ENCODE data around the gene ZFY. TPM values are rescaled to one million over a fixed set of nuclear protein-coding genes. Genes with fewer than 3 reads are reported as not detected.

ZFY gene
- total RNA-seq (10 to 100 TPM in 1 of 2 donors, not detected in 1; 15.4 TPM), polyA plus RNA-seq (1 to 10 TPM in 1 of 2 donors, not detected in 1; 2.6 TPM)

DNA sequence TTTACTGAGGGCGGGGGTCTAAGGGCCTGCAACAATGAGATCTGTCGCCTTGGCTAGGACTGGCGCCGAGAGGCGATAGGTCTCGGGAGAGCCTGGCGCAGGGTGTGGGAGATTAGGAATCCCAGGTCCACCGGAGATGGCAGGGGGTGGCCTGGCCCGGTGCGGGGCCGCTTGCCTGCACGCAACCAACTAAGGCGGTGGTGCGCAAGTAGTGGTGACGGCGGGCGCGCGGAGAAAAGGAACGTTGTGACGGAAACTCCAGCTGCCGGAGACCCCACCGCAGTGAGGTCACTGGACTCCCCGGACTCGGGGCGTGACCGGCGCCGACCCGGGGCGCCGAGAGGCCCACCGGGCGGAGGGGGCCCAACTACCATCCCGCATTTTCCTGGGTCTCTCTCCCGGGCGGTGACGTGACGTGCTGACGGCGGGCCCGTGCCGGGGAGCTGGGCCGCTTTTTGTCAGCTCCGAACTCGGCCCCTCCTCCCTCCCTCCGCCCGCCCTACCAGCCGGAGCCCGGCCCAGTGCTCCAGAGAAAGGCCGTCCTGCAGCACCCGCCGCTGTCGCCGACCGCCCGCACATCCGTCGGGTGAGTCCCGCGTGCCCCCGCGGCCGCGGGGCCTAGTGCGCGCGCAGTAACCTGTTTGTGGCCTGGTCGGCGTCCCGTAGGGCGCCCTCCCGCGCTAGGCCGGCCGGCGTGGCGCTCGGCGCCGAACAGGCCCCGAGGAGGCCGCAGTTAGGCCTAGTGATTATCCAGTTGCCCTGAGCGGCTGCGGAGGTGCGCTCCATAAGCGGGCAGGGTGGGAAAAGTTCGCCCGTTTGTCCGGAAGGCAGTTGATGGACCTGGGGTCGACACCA, at the start of gene ZFY:
Gene ZFY (plus strand): TSS at position 521 of the 855 bp plus-strand sequence. CDS start 18,556 bp downstream, outside the sequence.
- H3K4me3 ChIP-seq (ENCODE audit: low read depth in 1 of 3, low read length in 3 of 3) = peak within 1 kb of the TSS in 2 of 3 donors; percentile 51 to 65
- H3K27ac ChIP-seq (ENCODE audit: low read depth in 1 of 2, low read length in 2 of 2) = peak within 1 kb of the TSS in 1 of 2 donors; percentile 94
- TF ChIP-seq TAF1 (conservative IDR thresholded peaks at IDR 0.05) (no peak), FOXA1 (IDR thresholded peaks at IDR 0.05) (no peak), SP1 (IDR thresholded peaks at IDR 0.05) (no peak), JUND (IDR thresholded peaks at IDR 0.05) (no peak), FOXA2 (IDR thresholded peaks at IDR 0.05) (no peak), YY1 (IDR thresholded peaks at IDR 0.05) (no peak), NR2F2 (IDR thresholded peaks at IDR 0.05) (no peak), HNF4A (conservative IDR thresholded peaks at IDR 0.05) (no peak), RXRA (IDR thresholded peaks at IDR 0.05) (no peak), GABPA (IDR thresholded peaks at IDR 0.05 in 1 of 2, conservative IDR thresholded peaks at IDR 0.05 in 1 of 2) (no peak), EGR1 (IDR thresholded peaks at IDR 0.05; ENCODE audit: low read depth in 2 of 2) (no peak)
- TF ChIP-seq, protein P1, sequence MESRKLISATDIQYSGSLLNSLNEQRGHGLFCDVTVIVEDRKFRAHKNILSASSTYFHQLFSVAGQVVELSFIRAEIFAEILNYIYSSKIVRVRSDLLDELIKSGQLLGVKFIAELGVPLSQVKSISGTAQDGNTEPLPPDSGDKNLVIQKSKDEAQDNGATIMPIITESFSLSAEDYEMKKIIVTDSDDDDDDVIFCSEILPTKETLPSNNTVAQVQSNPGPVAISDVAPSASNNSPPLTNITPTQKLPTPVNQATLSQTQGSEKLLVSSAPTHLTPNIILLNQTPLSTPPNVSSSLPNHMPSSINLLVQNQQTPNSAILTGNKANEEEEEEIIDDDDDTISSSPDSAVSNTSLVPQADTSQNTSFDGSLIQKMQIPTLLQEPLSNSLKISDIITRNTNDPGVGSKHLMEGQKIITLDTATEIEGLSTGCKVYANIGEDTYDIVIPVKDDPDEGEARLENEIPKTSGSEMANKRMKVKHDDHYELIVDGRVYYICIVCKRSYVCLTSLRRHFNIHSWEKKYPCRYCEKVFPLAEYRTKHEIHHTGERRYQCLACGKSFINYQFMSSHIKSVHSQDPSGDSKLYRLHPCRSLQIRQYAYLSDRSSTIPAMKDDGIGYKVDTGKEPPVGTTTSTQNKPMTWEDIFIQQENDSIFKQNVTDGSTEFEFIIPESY (IDR thresholded peaks at IDR 0.05) = no peak
- TF ChIP-seq, protein P2, sequence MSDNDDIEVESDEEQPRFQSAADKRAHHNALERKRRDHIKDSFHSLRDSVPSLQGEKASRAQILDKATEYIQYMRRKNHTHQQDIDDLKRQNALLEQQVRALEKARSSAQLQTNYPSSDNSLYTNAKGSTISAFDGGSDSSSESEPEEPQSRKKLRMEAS (IDR thresholded peaks at IDR 0.05) = no peak
- TF ChIP-seq, protein P3, sequence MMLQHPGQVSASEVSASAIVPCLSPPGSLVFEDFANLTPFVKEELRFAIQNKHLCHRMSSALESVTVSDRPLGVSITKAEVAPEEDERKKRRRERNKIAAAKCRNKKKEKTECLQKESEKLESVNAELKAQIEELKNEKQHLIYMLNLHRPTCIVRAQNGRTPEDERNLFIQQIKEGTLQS (IDR thresholded peaks at IDR 0.05) = no peak
- no peaks in the 10 kb centered on the region for H3K9me3 ChIP-seq (ENCODE audit: control insufficient read depth in 4 of 4, low read length in 3 of 4)
- WGBS = under 1% methylated on average over 91 of the region's 91 CpGs
- peaks cover 0 to 3% (median 0%) of the 10 kb centered on the region in 4 donors for H3K4me1 ChIP-seq (ENCODE audit: control insufficient read depth in 4 of 4, insufficient read depth in 4 of 4, low read length in 3 of 4)
- peaks cover 0 to 2% (median 0%) of the 10 kb centered on the region in 4 donors for H3K36me3 ChIP-seq (ENCODE audit: control insufficient read depth in 4 of 4, insufficient read depth in 3 of 4, low read depth in 1 of 4, low read length in 3 of 4)
- peak within 1 kb of the TSS in 1 of 2 donors; percentile 86 for H3K9ac ChIP-seq (ENCODE audit: low read depth in 1 of 2, low read length in 2 of 2)
- no peaks in the 10 kb centered on the region for H3K27me3 ChIP-seq (ENCODE audit: control insufficient read depth in 4 of 4, insufficient read depth in 4 of 4, low read length in 3 of 4)
- DNase-seq (ENCODE audit: low spot score) = peak; percentile 75

DNA sequence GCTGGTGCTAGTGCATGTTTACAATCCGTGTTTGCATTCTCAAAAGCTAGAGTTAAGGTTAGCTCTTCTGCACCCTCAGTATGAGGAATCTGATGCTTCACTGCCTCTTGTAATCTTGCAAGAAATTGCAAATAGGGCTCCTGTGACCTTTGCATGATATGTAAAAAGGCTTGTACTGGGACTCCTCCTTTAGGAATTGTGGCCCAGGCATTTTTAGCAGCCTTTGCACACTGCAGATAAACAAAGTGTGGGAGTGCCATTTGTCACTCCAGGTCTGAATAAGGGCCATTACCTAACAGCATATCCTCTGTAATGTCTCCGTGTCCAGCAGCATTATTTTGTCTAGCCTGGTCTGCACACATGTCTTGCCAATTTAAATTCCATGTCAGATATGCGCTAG, 49.3 kb upstream of the ZFY start:
- DNase-seq (ENCODE audit: low spot score) = no peak
- 58% methylated on average over 3 of the region's 3 CpGs for WGBS

More for the DNA sequence above, 49.3 kb upstream of the ZFY start:
- no peaks in the 10 kb centered on the region for H3K36me3 ChIP-seq (ENCODE audit: control insufficient read depth in 4 of 4, insufficient read depth in 3 of 4, low read depth in 1 of 4, low read length in 3 of 4)
- H3K27ac ChIP-seq (ENCODE audit: low read depth in 1 of 2, low read length in 2 of 2) = no peak overlapping the region
- TF ChIP-seq, protein P3 (IDR thresholded peaks at IDR 0.05) = no peak
- no peak for TF ChIP-seq EGR1 (IDR thresholded peaks at IDR 0.05; ENCODE audit: low read depth in 2 of 2)
- no peak for TF ChIP-seq RXRA (IDR thresholded peaks at IDR 0.05)
- TF ChIP-seq, protein P1 (IDR thresholded peaks at IDR 0.05) = no peak
- TF ChIP-seq, protein P2 (IDR thresholded peaks at IDR 0.05) = no peak
- TF ChIP-seq SP1 (IDR thresholded peaks at IDR 0.05) = no peak
- no peaks in the 10 kb centered on the region for H3K4me1 ChIP-seq (ENCODE audit: control insufficient read depth in 4 of 4, insufficient read depth in 4 of 4, low read length in 3 of 4)
- no peaks in the 10 kb centered on the region for H3K9me3 ChIP-seq (ENCODE audit: control insufficient read depth in 4 of 4, low read length in 3 of 4)
- H3K9ac ChIP-seq (ENCODE audit: low read depth in 1 of 2, low read length in 2 of 2) = no peak overlapping the region
- H3K27me3 ChIP-seq (ENCODE audit: control insufficient read depth in 4 of 4, insufficient read depth in 4 of 4, low read length in 3 of 4) = no peaks in the 10 kb centered on the region
- no peak overlapping the region for H3K4me3 ChIP-seq (ENCODE audit: low read depth in 1 of 3, low read length in 3 of 3)

All from liver (tissue), 9 donors.